Measurements from ENCODE around the gene BECN2.

- TF ChIP-seq CTCF (IDR thresholded peaks at IDR 0.05), result no peak
- no peak for TF ChIP-seq POLR2AphosphoS5 (IDR thresholded peaks at IDR 0.05)
- TF ChIP-seq EP300 (IDR thresholded peaks at IDR 0.05), result no peak
- no peak for TF ChIP-seq POLR2A (IDR thresholded peaks at IDR 0.05)
These were observed 31.4 kb upstream of the BECN2 start for GRCh38 chr1:241926141-241926540.
